GM12878 (cell line): ENCODE measurements around the gene NUMB.

Experiments
- CTCF ChIP-seq, 3 experiments: IDR thresholded peaks in 2 of 3; conservative IDR thresholded peaks in 1 of 3; 2 replicates each; pipeline ENCODE4 v1.5.1; 2011; ENCODE audit warnings: low read depth in 3 of 3, low read length in 3 of 3, mild to moderate bottlenecking in 3 of 3, control low read depth in 2 of 3, moderate library complexity in 2 of 3, inconsistent platforms in 1 of 3, mixed read lengths in 1 of 3; ENCODE audit not compliant: control insufficient read depth in 2 of 3, insufficient read depth in 1 of 3; ENCODE audit errors: extremely low read depth in 1 of 3
- FOXK2 ChIP-seq: fragments of 450-650 bp; IDR thresholded peaks from 2 replicates; pipeline ENCODE4 v1.6.1; 2017; ENCODE audit warnings: mild to moderate bottlenecking, moderate library complexity
- FOXM1 ChIP-seq: IDR thresholded peaks from 2 replicates; pipeline ENCODE4 v1.6.1; 2012; ENCODE audit warnings: low read depth, mild to moderate bottlenecking, inconsistent platforms, low read length, moderate library complexity
- LARP7 ChIP-seq: fragments of 450-650 bp; IDR thresholded peaks from 2 replicates; pipeline ENCODE4 v1.6.1; 2017; ENCODE audit warnings: mild to moderate bottlenecking
- MTA3 ChIP-seq: IDR thresholded peaks from 2 replicates; pipeline ENCODE4 v1.6.1; 2012; ENCODE audit warnings: low read length, inconsistent platforms, borderline replicate concordance
- POLR2AphosphoS2 ChIP-seq: IDR thresholded peaks from 2 replicates; pipeline ENCODE4 v1.6.1; 2011; ENCODE audit warnings: low read depth, mild to moderate bottlenecking, low read length, improper control_type of control experiment, moderate library complexity
- POLR2AphosphoS5 ChIP-seq: IDR thresholded peaks from 2 replicates; pipeline ENCODE4 v1.6.1; 2011; ENCODE audit warnings: mild to moderate bottlenecking, low read length, inconsistent platforms
- RCOR1 ChIP-seq: conservative IDR thresholded peaks from 2 replicates; pipeline ENCODE4 v1.6.1; 2012; ENCODE audit warnings: low read depth, low read length, improper control_type of control experiment
- TCF3 ChIP-seq: IDR thresholded peaks from 2 replicates; pipeline ENCODE4 v1.6.1; 2012; ENCODE audit warnings: low read depth, mild to moderate bottlenecking, low read length, borderline replicate concordance; ENCODE audit not compliant: insufficient read depth
- ZNF274 ChIP-seq: IDR thresholded peaks from one replicate; pipeline ENCODE4 v1.8.0; 2011; ENCODE audit not compliant: insufficient read length, insufficient read depth
- ZZZ3 ChIP-seq: IDR thresholded peaks from 2 replicates; pipeline ENCODE4 v1.6.1; 2011; ENCODE audit warnings: low read depth; ENCODE audit not compliant: control insufficient read depth, insufficient read length

- TF ChIP-seq POLR2AphosphoS5 = no peak
- TF ChIP-seq CTCF (IDR thresholded peaks at IDR 0.05 in 2 of 3, conservative IDR thresholded peaks at IDR 0.05 in 1 of 3; ENCODE audit: control insufficient read depth in 2 of 3, extremely low read depth in 1 of 3, insufficient read depth in 1 of 3, low read depth in 3 of 3, low read length in 3 of 3) = no peak
- TF ChIP-seq ZNF274 = no peak
- TF ChIP-seq ZZZ3 = no peak
- no peak for TF ChIP-seq RCOR1
- TF ChIP-seq POLR2AphosphoS2 = no peak
- no peak for TF ChIP-seq TCF3
- no peak for TF ChIP-seq LARP7
- no peak for TF ChIP-seq FOXM1
- no peak for TF ChIP-seq FOXK2
- no peak for TF ChIP-seq MTA3
These were observed 2.4 kb upstream of the NUMB start for GRCh38 chr14:73460691-73461127.
